Epithelial cell of proximal tubule (primary cell): Measurements from ENCODE around the gene ZNF771. TPM values are rescaled to one million over a fixed set of nuclear protein-coding genes. Genes with fewer than 3 reads are reported as not detected.
A peak's percentile ranks its signal among the peaks of the same experiment; 100 is the strongest.

Source experiments
- DNase-seq: peaks from one replicate; pipeline ENCODE4 v3.0.0-alpha.2; 2011; ENCODE audit warnings: low read depth
- H3K4me3 ChIP-seq: 2 replicates; pipeline ENCODE4 v1.5.1; 2011; ENCODE audit warnings: low read depth, mild to moderate bottlenecking, low read length
- total RNA-seq: library from RNA; depleted of rRNA; stranded (reverse); fragments of >200 nt; gene quantifications from 2 replicates; pipeline ENCODE4 v1.2.3, GENCODE V29; 2015
- TF ChIP-seq, protein P1 (sequence below): conservative IDR thresholded peaks from 2 replicates; pipeline ENCODE4 v1.5.1; 2012; ENCODE audit warnings: low read depth, mild to moderate bottlenecking, low read length

The ZNF771 gene
- total RNA-seq, 1 donor from 2014 or later: 6.1 TPM

DNA sequence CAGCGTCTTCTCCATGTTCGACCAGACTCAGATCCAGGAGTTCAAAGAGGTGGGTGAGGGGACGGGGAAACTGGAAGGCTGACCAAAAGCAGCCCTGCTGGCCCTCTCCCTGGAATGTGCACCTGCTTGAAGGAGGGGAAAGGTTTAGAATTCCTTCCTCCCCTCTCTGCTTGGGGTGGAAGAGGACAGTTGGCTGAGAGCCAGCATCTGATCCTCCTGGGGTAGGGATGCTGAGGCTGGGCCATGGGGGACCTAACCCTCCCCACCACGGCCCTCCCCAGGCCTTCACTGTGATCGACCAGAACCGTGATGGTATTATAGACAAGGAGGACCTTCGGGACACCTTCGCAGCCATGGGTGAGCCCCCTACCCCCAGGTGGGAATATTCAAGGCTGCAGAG, 31.5 kb upstream of the ZNF771 start:
- H3K4me3 ChIP-seq: no peak overlapping the region
- TF ChIP-seq, protein P1, sequence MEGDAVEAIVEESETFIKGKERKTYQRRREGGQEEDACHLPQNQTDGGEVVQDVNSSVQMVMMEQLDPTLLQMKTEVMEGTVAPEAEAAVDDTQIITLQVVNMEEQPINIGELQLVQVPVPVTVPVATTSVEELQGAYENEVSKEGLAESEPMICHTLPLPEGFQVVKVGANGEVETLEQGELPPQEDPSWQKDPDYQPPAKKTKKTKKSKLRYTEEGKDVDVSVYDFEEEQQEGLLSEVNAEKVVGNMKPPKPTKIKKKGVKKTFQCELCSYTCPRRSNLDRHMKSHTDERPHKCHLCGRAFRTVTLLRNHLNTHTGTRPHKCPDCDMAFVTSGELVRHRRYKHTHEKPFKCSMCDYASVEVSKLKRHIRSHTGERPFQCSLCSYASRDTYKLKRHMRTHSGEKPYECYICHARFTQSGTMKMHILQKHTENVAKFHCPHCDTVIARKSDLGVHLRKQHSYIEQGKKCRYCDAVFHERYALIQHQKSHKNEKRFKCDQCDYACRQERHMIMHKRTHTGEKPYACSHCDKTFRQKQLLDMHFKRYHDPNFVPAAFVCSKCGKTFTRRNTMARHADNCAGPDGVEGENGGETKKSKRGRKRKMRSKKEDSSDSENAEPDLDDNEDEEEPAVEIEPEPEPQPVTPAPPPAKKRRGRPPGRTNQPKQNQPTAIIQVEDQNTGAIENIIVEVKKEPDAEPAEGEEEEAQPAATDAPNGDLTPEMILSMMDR: no peak
- DNase-seq: no peak

DNA sequence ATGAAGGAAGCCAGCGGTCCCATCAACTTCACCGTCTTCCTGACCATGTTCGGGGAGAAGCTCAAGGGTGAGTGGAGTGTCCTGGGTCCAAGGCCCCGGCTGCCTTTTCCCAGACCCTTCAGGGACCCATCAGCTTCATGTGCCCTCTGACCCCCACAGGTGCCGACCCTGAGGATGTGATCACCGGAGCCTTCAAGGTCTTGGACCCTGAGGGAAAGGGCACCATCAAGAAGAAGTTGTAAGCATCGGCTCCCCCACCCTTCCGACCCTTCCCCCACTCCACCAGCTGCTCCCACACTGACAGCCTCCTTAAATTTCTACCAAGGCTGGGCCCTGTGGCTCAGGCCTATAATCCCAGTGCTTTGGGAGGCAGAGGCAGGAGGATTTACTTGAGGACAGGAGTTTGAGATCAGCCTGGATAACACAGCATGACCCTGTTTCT, 30.9 kb upstream of the ZNF771 start:
- H3K4me3 ChIP-seq: no peak overlapping the region
- DNase-seq: no peak
- TF ChIP-seq, protein P1: no peak

DNA sequence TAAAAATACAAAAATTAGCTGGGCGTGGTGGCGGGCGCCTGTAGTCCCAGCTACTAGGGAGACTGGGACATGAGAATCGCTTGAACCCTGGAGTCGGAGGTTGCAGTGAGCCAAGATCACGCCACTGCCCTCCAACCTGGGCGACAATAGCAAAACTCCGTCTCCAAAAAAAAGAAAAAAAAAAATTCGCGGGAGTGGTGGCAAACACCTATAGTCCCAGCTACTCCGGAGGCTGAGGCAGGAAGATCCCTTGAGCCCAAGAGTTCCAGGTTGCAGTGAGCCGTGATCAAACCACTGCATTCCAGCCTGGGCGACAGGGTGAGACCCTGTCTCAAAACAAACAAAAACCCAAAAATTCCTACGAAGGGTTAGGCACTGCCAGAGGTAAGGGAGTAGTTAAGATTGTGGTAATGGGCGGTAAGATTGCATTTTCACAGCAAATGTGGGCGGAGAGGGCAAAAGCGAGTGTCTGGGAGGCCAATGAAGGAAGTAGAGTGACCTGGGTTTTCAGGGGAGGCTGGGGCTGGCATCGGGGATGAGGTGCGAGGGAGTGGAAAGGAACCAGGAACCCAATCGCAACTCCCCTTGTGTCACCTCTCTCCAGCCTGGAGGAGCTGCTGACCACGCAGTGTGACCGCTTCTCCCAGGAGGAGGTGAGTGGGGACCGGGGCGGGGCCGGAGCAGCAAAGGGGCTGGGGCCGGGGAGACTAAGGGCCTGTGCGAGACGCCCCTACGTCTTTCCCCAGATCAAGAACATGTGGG, 30.2 kb upstream of the ZNF771 start:
- no peak for DNase-seq
- TF ChIP-seq, protein P1: no peak
- peak overlapping the region; percentile 80 for H3K4me3 ChIP-seq

DNA sequence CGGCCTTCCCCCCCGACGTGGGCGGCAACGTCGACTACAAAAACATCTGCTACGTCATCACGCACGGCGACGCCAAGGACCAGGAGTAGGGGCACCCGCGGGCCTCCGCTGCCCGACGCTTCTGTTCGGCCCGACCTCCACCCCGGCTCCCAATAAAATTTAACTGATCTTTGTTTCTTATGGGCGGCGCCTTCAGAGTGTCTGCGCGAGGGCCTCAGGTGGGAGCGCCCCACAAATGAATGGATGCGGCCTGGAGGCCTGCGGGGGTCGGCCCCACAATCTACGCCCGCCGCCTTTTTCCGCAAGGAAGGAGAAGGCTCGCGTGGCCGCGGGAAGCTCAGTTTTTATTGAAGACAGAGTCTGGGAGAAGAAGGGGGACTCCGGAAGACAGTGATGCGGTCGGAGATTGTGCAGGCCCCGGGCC, 29.6 kb upstream of the ZNF771 start:
- H3K4me3 ChIP-seq: peak overlapping the region; percentile 80
- TF ChIP-seq, protein P1: no peak
- DNase-seq: no peak

DNA sequence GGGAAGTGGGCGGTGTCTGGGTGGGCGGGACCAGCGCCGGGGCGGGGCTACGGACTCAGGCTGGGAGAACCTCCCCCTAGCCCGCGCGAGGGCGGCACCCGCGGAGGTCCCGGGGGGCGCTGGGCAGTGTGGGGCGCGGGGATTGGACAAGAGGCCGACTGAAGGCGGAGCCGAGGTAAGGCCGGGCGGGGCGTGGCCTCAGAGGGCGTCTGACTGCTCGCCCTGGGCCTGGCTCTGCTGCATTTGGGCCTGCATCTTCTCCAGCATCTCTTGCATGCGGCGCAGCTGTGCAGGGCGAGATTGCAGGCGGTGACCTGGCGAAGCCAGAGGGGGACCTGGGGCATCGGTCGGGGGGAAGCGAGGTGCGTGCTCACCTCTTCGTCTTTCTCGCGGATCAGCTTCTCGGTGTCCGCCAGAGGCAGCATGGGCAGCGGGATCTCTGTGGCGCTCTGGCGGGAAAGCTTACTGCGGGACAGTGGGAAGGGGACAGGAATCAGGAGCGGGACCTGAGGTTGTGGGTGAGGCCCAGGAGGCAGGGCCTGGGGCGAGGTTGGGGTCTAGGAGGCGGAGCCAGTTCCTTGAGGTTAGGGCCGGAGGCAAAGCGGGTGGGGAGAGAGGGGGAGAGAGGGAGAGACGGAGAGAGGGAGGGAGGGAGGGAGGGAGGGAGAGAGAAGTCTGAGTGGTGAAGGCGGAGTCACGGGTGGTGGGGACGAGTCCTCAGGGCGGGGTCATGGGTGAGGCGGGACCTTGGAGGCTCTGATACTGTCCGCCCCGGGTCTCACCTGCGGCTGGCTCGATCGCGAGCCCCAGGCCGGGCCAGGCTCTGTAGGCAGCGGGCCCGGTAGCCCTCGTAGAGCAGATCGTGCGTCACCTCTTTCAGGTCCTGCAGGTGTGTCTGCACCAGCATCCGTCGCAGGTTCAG, 28.9 kb upstream of the ZNF771 start:
- peak overlapping the region; percentile 80 for H3K4me3 ChIP-seq
- TF ChIP-seq, protein P1: peak; percentile 22
- no peak for DNase-seq

DNA sequence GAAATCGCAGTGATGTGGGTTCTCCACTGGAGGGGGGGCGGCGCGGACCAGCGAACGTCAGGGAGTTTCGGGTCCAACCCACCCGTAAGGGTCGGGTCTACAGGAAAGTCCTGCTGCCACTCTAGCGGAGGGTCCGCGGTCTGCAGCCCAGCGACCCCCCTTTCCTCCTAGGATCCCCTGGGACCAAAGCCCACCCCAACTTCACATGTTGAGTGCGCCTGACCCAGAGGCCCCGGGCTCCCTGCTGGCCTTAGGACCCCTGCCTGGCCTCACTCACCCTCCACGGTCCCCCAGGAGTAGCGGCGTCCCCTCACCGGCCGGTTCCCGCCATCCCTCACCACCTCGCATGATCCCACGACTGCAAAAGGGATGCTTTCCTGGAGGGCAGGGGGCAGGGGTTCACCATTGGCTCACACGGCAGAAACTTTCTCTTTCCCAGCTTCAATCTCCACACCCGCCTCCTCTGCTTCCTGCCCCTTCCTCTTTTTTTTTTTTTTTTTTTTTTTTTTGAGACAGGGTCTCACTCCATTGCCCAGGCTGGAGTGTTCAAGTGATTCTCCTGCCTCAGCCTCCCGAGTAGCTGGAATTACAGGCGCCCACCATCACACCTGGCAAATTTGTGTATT, 28.1 kb upstream of the ZNF771 start:
- no peak for DNase-seq
- TF ChIP-seq, protein P1: no peak
- H3K4me3 ChIP-seq: peak overlapping the region; percentile 80
